DND-41 (cell line): Measurements from ENCODE around the gene LGALS3.

Experiments used
- ATAC-seq: fragments of 200-7000 bp; cut with Tn5 transposase; 3 replicates; pipeline ENCODE4 v1.9.1; 2021; ENCODE audit warnings: low read depth; ENCODE audit not compliant: insufficient read depth
- DNase-seq: peaks from one replicate; pipeline ENCODE4 v3.0.0-alpha.2; 2020
- H2AFZ ChIP-seq: 2 replicates; pipeline ENCODE4 v1.6.0; 2012; ENCODE audit warnings: low read depth, low read length
- H3K27ac ChIP-seq: 2 replicates; pipeline ENCODE4 v1.5.1; 2012; ENCODE audit warnings: low read length, inconsistent platforms
- H3K27me3 ChIP-seq: fragments of 200-600 bp; sonication (generic); 2 replicates; pipeline ENCODE4 v1.6.0; 2012; ENCODE audit warnings: low read length, mild to moderate bottlenecking, inconsistent platforms; ENCODE audit not compliant: insufficient read depth, poor library complexity
- H3K36me3 ChIP-seq: 2 replicates; pipeline ENCODE4 v1.5.1; 2012; ENCODE audit warnings: low read length, inconsistent platforms; ENCODE audit not compliant: insufficient read depth
- H3K4me1 ChIP-seq: 2 replicates; pipeline ENCODE4 v1.5.1; 2012; ENCODE audit warnings: mild to moderate bottlenecking, low read length; ENCODE audit not compliant: insufficient read depth
- H3K4me2 ChIP-seq: 2 replicates; pipeline ENCODE4 v1.6.0; 2012; ENCODE audit warnings: mild to moderate bottlenecking, moderate library complexity, low read length, inconsistent platforms; ENCODE audit not compliant: insufficient read depth
- H3K4me3 ChIP-seq, 2 experiments: fragments of 200-600 bp in 1 of 2; shearing (Covaris generic) in 1 of 2; 2 replicates each; pipeline ENCODE4 v1.5.1; 2012 to 2016; ENCODE audit warnings: inconsistent platforms in 2 of 2, low read length in 2 of 2, mild to moderate bottlenecking in 2 of 2, low read depth in 1 of 2, moderate library complexity in 1 of 2
- H3K79me2 ChIP-seq: 2 replicates; pipeline ENCODE4 v1.6.0; 2012; ENCODE audit warnings: low read length, inconsistent platforms; ENCODE audit not compliant: insufficient read depth
- H3K9ac ChIP-seq: 2 replicates; pipeline ENCODE4 v1.6.0; 2012; ENCODE audit warnings: low read depth, mild to moderate bottlenecking, inconsistent platforms, low read length, moderate library complexity
- H3K9me3 ChIP-seq: 2 replicates; pipeline ENCODE4 v1.5.1; 2012; ENCODE audit warnings: low read length, moderate library complexity, mild to moderate bottlenecking, inconsistent platforms; ENCODE audit not compliant: insufficient read depth, severe bottlenecking
- H4K20me1 ChIP-seq: 2 replicates; pipeline ENCODE4 v1.6.0; 2012; ENCODE audit warnings: low read length; ENCODE audit not compliant: insufficient read depth
- EZH2 ChIP-seq: IDR thresholded peaks from 3 replicates; pipeline ENCODE4 v1.6.1; 2012; ENCODE audit warnings: borderline replicate concordance, low read depth, mild to moderate bottlenecking, moderate library complexity, low read length, inconsistent platforms; ENCODE audit not compliant: severe bottlenecking
- TF ChIP-seq, protein P1 (sequence below): IDR thresholded peaks from 2 replicates; pipeline ENCODE4 v1.5.1; 2012; ENCODE audit warnings: borderline replicate concordance, low read length, moderate library complexity, mild to moderate bottlenecking; ENCODE audit not compliant: poor library complexity, severe bottlenecking; ENCODE audit errors: extremely low read depth

The LGALS3 gene

DNA sequence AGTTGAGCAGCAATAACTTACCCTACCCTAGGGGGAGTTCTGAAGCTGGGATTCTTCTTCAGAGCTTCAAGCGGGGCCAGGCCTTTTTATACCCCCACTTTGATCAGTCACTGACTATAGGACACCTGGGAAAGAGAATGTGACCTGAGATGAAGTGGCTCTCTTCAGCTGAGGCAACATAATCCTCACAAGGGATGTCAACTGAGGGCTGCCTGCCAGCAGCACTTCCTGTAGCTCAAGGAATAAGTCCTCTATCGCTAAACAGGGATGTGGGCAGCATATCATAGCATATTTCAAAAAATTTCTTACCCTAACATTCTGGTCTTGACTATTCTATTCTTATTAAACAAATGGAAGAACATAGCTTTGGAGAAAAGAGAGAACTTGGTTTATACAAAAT is 17.4 kb downstream of the LGALS3 start:
- Histone ChIP-seq H4K20me1 (no peaks in the 10 kb centered on the region), H3K27me3 (no peaks in the 10 kb centered on the region), H3K9me3 (no peaks in the 10 kb centered on the region), H3K27ac (no peak overlapping the region), H2AFZ (no peak overlapping the region), H3K9ac (no peak overlapping the region), H3K36me3 (peaks cover 79% of the 10 kb centered on the region), H3K4me2 (no peak overlapping the region), H3K4me1 (no peaks in the 10 kb centered on the region), H3K4me3 (no peak overlapping the region), H3K79me2 (no peaks in the 10 kb centered on the region)
- TF ChIP-seq, protein P1, sequence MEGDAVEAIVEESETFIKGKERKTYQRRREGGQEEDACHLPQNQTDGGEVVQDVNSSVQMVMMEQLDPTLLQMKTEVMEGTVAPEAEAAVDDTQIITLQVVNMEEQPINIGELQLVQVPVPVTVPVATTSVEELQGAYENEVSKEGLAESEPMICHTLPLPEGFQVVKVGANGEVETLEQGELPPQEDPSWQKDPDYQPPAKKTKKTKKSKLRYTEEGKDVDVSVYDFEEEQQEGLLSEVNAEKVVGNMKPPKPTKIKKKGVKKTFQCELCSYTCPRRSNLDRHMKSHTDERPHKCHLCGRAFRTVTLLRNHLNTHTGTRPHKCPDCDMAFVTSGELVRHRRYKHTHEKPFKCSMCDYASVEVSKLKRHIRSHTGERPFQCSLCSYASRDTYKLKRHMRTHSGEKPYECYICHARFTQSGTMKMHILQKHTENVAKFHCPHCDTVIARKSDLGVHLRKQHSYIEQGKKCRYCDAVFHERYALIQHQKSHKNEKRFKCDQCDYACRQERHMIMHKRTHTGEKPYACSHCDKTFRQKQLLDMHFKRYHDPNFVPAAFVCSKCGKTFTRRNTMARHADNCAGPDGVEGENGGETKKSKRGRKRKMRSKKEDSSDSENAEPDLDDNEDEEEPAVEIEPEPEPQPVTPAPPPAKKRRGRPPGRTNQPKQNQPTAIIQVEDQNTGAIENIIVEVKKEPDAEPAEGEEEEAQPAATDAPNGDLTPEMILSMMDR = no peak
- no peak for TF ChIP-seq EZH2
- DNase-seq (no peak), ATAC-seq (no peak)

DNA sequence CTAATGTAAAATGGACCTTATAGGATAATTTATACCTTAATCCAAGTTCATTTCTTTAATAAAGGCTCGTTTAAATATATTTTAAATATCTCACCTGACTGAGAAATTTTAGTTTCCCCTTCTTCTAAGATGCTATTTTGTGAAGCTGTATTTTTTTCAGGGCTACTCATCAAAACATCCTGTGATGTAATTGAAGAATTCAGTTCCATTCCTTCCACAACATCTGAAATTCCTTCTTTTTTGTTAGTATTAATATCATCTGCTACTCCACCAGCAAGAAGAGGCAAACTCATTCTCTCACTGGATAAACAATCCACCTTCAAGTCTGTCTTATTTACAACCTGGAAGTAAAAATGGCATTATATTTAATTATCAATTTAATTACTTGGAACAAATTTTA is 22.5 kb downstream of the LGALS3 start:
- TF ChIP-seq, protein P1 = no peak
- no peak for TF ChIP-seq EZH2
- H3K4me2 ChIP-seq = no peak overlapping the region
- no peaks in the 10 kb centered on the region for H3K4me1 ChIP-seq
- no peak overlapping the region for H2AFZ ChIP-seq
- H3K27ac ChIP-seq = no peak overlapping the region
- ATAC-seq (no peak), DNase-seq (no peak)
- H3K9me3 ChIP-seq = no peaks in the 10 kb centered on the region
- no peaks in the 10 kb centered on the region for H3K79me2 ChIP-seq
- no peak overlapping the region for H3K4me3 ChIP-seq
- H4K20me1 ChIP-seq = no peaks in the 10 kb centered on the region
- no peak overlapping the region for H3K9ac ChIP-seq
- H3K27me3 ChIP-seq = no peaks in the 10 kb centered on the region
- peaks cover 93% of the 10 kb centered on the region for H3K36me3 ChIP-seq

- Histone ChIP-seq H3K27me3 (no peaks in the 10 kb centered on the region), H3K36me3 (peaks cover 93% of the 10 kb centered on the region), H3K79me2 (no peaks in the 10 kb centered on the region), H3K4me1 (no peaks in the 10 kb centered on the region), H3K4me2 (no peak overlapping the region), H2AFZ (no peak overlapping the region), H3K9me3 (no peaks in the 10 kb centered on the region), H3K4me3 (no peak overlapping the region), H3K27ac (no peak overlapping the region), H3K9ac (no peak overlapping the region), H4K20me1 (no peaks in the 10 kb centered on the region)
- TF ChIP-seq EZH2 = no peak
- TF ChIP-seq, protein P1 = no peak
- DNase-seq (no peak), ATAC-seq (no peak)
These were observed 23.2 kb downstream of the LGALS3 start for GRCh38 chr14:55152052-55152753.
